Measurements from ENCODE around the gene CENPU.
"Not testable (repeated sequence)": the region's sequence is repeated elsewhere in the genome, so short reads cannot be mapped to it uniquely, and the experiment has no call there.

The CENPU gene

DNA sequence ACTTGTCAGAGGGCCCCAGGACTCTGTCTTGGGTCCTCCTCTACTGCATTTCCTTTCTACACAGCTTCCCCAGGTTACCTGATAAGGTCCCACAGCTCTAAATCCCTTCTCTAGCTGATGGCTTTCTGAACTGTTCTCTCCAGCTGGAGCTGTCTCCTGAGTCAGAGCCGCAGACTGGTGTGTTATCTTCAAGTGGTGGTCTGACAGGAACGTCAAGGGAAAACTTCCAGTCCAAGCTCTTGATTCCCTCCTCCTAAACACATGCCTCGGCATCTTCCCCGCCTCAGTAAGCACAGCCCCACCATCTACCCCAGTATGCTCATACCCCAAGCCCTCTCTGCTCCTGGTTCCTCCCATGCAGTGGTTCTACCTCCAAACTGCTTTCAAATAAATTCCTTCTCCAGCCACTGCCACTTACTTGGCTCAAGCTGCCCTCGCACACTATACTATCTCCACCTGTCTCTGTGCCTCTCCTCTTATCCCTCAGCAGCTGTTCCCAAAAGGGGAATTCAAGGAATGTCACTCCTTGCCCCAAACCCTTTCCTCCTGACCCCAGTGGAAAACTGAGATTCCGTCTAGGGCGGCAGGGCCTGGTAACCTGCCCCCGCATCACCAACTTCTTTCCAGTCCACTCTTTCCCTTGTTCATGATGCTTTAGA is 17.2 kb upstream of the CENPU start:
- no peak for DNase-seq

DNA sequence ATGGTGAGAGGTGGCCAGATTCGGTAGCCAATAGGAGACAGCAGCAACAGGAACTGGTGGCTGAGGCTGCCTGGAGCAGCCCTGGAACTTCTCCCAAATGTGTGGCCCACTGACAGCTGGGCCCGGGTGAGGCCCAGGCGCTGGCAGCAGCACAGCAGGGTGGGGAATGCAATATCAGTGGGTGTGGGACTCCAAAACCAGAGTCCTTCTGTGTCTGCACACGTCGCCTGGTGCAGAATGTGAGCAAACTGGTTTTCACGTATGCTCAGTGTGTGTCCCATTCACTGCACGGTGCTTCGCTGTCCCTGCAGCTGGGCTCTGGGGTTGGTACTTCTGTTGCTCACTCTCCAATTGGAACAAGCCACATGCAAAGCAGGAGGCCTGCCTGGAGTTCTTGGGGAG is 14.4 kb upstream of the CENPU start:
- no peak for DNase-seq

DNA sequence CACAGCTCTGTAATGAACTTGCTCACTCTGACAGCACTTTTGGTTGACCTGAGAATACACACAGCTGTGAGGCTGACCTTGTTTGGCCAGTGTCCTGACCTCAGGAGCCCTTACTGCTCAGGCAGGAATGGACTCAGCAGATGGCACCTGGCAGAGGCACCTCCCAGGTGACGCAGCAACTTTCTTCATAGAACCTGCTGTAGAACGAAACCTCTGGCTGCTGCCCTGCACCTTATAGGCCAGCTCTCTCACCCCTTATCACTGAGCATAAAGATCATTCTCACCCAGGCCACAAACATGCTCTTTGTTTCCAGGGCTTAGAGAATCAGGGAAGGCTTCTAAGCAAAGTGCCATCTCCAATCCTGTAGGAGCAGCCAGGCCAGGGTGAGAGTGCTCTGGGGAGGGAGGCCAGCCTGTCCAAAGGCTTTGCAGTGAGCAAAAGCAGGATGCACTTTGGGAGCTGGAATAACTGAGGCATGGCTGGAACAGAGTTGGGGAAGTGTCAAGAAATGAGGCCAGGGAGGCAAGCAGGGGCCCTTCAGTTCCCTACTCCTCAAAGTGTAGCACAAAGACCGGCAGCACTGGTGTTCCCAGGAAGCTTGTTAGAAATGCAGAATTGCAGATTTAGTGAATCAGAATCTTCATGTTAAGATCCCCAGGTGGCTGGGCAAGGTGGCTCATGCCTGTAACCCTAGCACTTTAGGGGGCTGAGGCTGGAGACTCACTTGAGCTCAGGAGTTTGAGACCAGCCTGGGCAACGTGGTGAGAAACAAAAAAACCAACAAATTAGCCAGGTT is 13.3 kb upstream of the CENPU start:
- DNase-seq = peak; percentile 24

DNA sequence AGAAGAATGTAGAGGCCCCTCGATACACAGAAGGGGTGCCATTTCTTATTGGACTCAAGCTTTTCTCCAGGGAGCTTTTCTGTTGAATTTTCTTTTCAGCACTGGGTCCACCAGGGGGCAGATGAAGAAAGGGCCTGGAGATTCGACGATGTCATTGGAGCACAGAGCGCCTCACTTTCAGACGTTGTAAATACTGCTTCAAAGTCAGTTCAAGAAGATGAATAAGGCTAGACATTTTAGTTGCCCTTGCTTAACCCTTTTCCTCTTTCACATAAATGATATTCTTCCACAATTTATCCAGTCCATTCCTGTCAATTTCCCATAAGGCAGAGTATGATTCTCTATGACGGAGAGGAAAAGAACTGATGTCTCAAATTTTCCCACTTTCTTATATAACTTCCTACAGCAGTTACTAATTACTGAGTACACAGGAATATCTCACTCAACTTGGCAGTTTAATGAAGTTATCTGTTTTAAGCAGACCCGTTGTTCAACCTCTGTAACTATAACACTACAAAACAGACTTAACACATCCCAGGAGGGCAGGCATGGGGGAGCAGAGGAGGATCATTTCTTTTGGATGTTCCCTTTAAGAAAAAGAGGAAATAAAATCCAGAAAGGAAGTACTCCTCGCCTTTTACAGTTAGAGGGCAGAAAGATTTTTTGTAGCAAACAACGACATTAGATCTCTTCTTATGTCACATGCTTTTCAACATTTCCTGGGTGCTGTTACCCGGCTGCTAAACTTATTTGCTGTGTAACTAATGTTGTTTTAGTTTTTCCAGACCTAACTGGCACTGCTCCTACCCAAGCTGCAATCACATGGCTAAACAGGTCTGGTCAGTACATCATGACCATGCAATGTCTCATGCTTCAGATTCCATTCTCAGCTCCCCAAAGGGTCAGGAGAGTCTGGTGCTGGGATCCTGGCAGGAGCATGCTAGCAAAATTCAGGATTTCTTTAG is 12.2 kb upstream of the CENPU start:
- DNase-seq = peak; percentile 89

DNA sequence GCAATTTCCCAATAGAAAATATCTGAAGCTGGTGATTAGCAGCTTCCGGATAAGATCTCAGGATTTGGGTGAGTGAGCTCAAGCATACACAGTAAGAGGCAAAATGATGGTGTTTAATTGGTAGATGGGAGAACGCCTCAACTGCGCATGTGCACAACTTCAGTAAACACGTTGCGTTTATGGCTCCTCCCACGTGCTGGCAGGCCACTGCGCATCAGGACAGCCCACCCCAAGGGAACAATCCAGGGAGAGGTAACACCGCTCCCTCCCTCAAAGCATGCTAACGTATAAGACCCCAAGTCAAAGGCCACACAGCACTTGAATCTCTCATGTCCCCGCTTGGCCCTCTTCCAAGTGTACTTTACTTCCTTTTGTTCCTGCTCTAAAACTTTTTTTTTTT is 10.3 kb upstream of the CENPU start:
- DNase-seq = no peak

DNA sequence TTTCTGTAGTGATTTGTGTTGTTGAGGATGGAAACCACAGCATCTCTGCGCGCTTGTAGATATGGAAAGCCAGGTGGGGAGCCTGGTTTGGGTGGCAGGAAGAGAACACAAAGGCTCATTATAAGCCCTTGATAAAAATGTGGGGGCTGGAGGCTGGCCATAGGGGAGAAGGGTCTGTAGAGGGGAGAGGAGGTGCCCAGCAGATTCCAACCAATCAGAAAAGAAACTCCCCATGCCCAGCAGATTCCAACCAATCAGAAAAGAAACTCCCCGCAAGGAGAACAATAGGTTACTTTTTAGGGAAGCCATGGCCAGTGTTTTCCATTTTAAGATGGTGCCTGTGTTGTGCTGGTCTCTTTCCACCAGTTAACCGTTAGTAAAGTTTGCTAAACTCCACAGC is 9.8 kb upstream of the CENPU start:
- no peak for DNase-seq

DNA sequence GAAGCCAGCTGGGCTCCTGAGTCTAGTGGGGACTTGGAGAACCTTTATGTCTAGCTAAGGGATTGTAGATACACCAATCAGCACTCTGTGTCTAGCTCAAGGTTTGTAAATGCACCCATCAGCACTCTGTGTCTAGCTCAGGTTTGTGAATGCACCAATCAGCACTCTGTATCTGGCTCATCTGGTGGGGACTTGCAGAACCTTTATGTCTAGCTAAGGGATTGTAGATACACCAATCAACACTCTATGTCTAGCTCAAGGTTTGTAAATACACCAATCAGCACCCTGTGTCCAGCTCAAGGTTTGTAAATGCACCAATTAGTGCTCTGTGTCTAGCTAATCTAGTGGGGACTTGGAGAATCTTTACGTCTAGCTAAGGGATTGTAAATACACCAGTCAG is 7.8 kb upstream of the CENPU start:
- not testable (repeated sequence) for DNase-seq

DNA sequence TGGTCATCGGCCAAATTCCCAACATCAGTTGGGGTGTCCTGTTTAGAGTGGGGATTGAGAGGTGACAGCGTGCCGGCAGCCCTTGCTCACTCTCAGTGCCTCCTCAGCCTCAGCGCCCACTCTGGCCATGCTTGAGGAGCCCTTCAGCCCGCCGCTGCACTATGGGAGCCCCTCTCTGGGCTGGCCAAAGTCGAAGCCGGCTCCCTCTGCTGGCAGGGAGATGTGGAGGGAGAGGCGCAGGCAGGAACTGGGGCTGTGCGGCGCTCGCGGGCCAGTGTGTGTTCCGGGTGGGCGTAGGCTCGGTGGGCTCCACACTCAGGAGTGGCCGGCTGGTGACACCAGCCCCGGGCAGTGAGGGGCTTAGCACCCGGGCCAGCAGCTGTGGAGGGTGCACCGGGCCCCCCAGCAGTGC is 7.1 kb upstream of the CENPU start:
- no peak for DNase-seq

DNA sequence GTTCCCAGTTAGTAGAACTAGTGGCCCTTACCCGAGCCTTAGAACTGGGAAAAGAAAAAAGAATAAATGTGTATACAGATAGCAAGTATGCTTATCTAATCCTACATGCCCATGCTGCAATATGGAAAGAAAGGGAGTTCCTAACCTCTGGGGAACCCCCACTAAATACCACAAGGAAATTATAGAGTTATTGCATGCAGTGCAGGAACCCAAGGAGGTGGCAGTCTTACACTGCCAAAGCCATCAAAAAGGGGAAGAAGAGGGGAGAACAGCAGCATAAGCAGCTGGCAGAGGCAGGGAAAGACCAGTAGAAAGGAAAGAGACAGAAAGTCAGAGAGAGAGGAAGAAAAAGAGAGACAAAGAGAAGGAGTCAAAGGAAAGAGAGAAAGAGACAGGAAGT is 5.7 kb upstream of the CENPU start:
- DNase-seq = peak; percentile 77

DNA sequence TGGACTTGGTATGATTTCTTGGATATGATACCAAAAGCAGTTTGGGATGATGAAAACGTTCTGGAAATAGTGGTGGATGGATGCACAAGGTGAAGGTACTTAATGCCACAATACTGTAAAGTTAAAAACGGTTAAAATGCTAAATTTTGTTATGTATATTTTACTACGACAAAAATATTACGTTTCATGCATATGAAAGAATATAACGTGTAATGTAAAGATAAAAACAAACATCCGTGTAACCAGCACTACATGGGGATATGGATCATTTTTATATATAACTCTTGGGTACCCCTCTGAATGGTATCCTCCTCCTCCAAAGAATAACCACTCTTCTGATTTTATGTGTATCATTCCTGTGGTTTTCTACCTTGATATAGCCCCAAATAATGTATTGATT is 862 bp upstream of the CENPU start:
- DNase-seq = no peak

DNA sequence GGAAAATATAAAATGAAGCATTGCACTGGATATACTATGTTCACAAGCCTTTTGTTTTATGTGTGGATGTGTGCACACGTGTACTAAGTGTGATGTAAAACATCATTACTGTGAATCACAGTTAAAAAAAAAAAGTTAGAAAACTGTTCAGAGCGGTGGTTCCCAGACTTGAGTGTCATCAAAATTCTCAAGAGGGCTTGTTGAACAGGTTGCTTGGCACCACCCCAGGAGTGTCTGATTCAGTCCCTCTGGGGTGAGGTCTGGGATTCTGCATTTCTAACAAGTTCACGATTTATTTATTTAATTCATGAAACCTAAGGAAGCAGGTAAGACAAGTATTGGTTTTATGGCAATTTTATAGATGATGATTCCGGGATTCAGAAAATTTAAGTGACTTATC is 1.8 kb downstream of the CENPU start:
- no peak for DNase-seq

DNA sequence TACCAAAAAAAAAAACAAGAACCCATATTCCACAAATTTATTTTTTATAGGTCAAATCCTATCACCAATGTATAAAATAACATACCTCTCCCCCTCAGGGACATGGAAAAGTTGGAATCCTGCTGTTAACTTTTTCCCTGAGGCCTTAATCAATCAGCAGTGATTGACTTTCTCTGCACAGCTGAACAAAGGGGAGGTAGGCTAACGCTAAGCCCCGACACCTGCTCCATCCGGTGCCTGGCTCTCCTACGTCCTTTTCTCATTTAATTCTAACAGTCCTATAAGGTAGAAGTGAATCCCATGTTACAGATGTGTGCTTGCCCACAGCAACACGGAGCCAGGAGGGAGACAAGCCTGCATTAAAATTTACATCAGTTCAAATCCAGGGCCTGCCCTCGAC is 2.8 kb downstream of the CENPU start:
- no peak for DNase-seq

DNA sequence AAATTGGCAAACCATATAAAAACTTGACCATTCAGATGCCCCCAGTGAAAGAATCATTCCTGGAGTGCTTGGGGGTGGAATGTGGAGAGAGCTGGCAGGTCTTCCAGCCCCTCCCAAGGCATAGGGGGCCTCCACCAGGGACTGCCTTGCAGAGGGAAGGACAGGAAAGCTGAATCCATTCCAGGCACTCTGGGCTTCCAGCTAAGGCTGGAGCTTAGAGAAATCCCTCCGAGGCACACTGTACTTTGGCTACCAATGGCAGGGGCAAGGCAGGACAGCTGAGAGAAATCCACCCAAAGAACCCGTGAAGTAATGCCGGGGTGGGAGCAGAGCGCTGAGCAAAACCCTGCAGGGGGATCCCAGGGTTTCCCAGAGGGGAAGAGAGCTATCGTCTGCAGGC is 4.0 kb downstream of the CENPU start:
- no peak for DNase-seq

DNA sequence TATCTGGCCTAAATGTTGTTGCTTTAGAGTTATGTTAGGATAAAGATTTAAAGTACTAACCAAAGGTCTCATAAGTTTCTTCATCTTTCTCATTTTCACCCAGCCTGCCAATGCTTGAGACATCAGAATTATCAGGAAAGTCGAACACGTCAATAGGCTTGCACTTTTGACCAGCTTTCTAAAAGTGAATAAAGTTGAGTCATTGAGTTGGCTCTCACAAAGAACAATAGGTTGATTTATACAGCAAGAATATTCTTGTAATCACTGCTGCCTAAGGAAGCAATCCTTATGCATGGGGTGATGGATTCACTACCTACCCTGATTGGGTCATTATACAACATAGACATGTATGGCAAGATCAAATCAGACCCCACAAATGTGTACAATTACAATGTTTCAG is 5.0 kb downstream of the CENPU start:
- no peak for DNase-seq

DNA sequence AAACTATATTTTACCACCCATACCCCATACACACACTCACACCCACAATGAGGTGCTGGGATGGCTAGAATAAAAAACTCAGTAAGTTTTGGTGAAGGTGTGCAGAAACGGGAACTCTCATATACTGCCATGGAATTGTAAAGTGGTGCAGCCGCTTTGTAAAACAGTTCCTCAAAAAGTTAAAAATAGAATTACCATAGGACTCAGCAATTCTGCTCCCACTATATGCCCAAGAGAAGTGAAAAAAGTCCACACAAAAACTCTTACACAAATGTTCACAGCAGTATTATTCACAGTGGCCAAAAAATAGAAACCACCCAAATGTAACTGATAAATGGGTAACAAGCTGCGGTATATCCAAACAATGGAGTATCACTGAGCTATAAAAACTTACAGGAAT is 6.5 kb downstream of the CENPU start:
- DNase-seq = no peak

DNA sequence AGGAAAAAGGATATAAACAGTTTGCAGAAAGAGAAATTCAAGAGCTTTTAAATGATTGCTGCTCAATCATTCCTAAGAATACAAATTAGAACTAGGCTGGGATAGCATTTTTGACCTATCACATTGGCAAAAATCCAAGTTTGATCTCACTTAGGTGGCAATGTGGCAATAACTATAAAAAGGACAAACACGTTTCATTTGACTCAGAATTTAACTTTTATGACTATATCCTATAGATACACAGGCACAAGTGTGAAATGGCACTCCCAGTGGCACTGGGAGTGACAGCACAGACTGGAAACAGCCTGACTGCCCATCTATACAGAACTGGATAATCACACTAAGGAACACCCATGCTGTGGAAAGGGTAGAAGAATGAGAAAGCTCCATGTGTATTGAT is 11.1 kb downstream of the CENPU start:
- no peak for DNase-seq

DNA sequence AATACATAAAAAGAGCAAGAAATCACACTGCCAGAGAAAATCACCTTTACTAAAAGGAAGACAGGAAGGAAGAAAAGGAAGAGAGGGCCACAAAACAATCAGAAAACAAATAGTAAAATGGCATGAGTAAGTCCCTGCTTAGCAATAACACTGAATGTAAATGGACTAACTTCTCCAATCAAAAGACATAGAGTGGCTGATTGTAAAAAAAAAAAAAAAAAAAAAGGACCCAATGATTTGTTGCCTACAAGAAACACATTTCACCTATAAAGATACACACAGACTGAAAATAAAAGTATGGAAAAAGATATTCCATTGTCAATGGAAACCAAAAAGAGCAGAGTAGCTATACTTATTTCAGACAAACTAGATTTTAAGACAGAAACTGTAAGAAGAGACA is 12.6 kb downstream of the CENPU start:
- no peak for DNase-seq

DNA sequence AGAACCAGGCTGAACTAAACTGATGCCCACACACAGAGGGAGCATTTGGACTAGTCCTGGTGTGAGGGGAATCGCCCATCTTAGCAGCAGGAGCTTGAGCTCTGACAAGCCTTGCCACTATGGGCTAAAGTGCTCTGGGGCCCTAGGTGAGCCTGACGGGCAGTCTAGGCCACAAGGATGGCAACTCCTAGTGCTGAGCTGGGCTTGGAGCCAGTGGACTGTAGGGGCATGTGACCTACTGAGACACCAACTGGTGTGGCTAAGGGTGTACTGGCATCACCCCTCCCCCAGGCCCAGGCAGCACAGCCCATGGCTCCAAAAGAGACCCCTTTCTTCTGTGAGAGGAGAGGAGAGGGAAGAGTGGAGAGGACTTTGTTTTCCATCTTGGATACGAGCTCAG is 14.5 kb downstream of the CENPU start:
- no peak for DNase-seq

DNA sequence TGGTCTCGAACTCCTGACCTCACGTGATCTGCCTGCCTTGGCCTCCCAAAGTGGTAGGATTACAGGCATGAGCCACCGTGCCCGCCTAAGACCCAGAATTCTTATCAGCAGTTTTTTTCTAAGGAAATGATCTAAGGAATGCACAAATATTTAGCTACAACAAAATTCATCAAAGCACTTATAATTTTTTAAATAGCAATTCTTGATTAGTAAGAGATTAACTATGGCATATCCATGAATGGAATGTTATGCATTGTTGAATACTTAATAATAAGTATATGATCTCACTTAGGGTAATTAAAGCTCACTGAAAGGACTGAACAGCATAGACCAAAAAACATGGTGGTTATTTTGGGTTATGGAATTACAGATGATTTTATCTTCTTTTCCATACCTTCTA is 18.4 kb downstream of the CENPU start:
- no peak for DNase-seq

DNA sequence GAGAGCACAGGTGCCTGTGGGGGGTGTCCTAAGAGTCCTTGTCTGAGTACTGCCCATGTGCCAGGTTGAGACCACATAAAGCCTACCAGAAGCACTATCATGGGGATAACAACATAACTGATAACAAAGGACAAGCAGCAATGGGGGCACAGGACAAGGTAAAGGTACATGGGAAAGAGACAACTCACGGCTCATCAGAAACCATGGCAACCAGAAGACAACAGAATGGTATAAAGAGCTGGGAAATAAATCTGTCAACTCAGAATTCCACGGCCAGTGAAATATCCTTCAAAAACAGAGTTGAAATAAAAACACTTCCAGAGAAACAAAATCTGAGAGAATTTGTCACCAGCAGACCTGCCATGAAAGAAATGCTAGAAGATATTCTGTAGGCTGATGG is 20.0 kb downstream of the CENPU start:
- no peak for DNase-seq

DNA sequence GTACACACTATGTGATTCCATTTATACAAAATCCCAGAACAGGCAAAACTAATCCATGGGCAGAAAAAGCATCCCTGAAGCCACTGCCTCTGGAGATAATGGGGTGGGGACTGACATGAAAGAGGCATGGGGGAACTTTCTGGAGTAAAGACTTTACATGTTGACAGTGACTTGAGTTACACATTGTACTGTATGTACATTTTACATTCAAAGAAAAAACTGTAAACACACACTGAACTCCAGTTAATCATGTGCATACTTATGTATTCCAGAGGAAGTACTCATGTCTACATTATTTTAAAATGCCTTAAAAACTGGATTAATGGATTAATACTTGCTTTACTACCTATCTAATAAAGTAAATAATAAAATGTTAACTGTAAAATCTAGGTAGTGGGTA is 21.6 kb downstream of the CENPU start:
- no peak for DNase-seq

DNA sequence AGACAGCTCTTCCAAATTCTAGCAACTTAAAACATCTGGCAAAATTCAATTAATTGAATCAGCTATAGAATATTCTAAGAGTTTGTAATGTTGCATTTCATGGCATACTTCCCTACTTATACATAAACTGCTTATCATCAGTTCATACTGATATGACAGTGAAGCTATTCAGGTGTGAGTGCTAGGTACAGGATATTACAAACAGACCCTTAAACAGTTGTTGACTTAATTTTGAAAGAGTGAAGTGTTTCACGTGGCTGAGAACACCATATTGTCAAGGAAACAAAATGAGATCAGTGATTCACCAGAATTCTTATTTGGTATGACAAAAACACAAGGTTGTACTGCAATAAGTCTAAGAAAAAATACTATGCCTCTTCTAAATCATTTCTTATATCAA is 27.4 kb downstream of the CENPU start:
- DNase-seq = no peak

DNA sequence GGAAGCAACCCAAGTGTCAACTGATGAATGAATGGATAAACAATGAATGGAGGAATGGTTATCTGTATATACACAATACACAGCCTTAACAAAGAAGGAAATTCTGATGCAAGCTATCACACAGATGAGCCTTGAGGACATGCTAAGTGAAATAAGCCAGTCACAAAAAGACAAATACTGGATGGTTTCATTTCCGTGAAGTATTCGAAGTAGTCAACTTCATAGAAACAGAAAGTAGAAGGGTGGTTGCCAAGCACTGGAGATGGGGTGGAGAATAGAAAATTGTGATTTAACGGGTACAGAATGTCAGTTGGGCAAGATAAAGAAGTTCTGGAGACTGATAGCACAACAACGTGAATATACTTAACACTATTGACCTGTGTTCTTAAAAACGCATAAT is 28.2 kb downstream of the CENPU start:
- DNase-seq = no peak

DNA sequence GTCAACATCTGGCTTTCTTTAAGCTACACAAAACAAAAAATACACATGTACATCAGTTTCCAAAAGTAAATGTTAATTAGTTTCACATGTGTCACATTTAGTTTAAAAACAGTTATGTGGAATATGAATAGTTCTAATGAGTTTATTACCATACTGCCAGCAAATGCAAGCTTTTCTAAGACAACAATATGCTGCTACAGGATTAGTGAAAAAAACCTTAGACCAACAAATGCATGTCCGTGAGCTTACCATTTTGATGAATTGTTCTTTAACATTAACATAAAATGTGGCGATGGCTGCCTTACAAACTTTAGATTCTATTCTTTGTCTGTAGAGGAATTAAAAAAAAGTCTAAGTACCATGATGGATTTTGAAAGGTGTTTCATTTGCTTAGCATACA is 31.8 kb downstream of the CENPU start:
- DNase-seq = no peak

All from GF-D8 (cell line).